Thyroid gland (tissue), 4 donors: ENCODE measurements around the gene SIL1.
"Not testable (repeated sequence)": the region's sequence is repeated elsewhere in the genome, so short reads cannot be mapped to it uniquely, and the experiment has no call there.

ENCODE experiments used
- POLR2A ChIP-seq, 2 donors: fragments of 450-650 bp; IDR thresholded peaks; one replicate each; pipeline ENCODE4 v1.6.1; 2017; ENCODE audit warnings: antibody characterized with exemption in 2 of 2, mild to moderate bottlenecking in 2 of 2, moderate library complexity in 1 of 2
- TF ChIP-seq, protein P1 (sequence below), 6 experiments: fragments of 200-600 bp in 3 of 6; fragments of 450-650 bp in 3 of 6; sonication (generic) in 3 of 6; IDR thresholded peaks; one replicate each; pipeline ENCODE4 v1.5.1; 2016 to 2019; ENCODE audit warnings: antibody characterized with exemption in 6 of 6, mild to moderate bottlenecking in 2 of 6, inconsistent platforms in 1 of 6, moderate library complexity in 1 of 6

GRCh38 chr5:138921362-138921761 lies 276.8 kb downstream of the SIL1 start:
- TF ChIP-seq, protein P1, sequence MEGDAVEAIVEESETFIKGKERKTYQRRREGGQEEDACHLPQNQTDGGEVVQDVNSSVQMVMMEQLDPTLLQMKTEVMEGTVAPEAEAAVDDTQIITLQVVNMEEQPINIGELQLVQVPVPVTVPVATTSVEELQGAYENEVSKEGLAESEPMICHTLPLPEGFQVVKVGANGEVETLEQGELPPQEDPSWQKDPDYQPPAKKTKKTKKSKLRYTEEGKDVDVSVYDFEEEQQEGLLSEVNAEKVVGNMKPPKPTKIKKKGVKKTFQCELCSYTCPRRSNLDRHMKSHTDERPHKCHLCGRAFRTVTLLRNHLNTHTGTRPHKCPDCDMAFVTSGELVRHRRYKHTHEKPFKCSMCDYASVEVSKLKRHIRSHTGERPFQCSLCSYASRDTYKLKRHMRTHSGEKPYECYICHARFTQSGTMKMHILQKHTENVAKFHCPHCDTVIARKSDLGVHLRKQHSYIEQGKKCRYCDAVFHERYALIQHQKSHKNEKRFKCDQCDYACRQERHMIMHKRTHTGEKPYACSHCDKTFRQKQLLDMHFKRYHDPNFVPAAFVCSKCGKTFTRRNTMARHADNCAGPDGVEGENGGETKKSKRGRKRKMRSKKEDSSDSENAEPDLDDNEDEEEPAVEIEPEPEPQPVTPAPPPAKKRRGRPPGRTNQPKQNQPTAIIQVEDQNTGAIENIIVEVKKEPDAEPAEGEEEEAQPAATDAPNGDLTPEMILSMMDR (IDR thresholded peaks at IDR 0.05): not testable (repeated sequence)
- not testable (repeated sequence) for TF ChIP-seq POLR2A (IDR thresholded peaks at IDR 0.05)
